Hepatocyte (in vitro differentiated cells): ENCODE measurements around the gene SLC44A5. TPM values are rescaled to one million over a fixed set of nuclear protein-coding genes. Genes with fewer than 3 reads are reported as not detected.

Experiments
- DNase-seq: peaks from one replicate; pipeline ENCODE4 v3.0.0-alpha.2; 2016; ENCODE audit warnings: low spot score
- H2AFZ ChIP-seq: fragments of 200-600 bp; sonication (generic); 2 replicates; pipeline ENCODE4 v1.6.0; 2016; ENCODE audit warnings: antibody characterized with exemption, mild to moderate bottlenecking
- H3K27ac ChIP-seq: fragments of 200-600 bp; sonication (generic); 2 replicates; pipeline ENCODE4 v1.5.1; 2016; ENCODE audit warnings: mild to moderate bottlenecking
- H3K27me3 ChIP-seq: fragments of 200-600 bp; sonication (generic); 2 replicates; pipeline ENCODE4 v1.6.1; 2016
- H3K36me3 ChIP-seq: fragments of 200-600 bp; sonication (generic); replicated peaks from 2 replicates; pipeline ENCODE4 v1.5.1; 2016; ENCODE audit warnings: low read depth; ENCODE audit not compliant: insufficient read depth
- H3K4me1 ChIP-seq: fragments of 200-600 bp; sonication (generic); 2 replicates; pipeline ENCODE4 v1.5.1; 2016; ENCODE audit warnings: mild to moderate bottlenecking, moderate library complexity; ENCODE audit not compliant: insufficient read depth
- H3K4me2 ChIP-seq: fragments of 200-600 bp; sonication (generic); 2 replicates; pipeline ENCODE4 v1.6.0; 2016
- H3K4me3 ChIP-seq: fragments of 200-600 bp; sonication (generic); 2 replicates; pipeline ENCODE4 v1.5.1; 2016; ENCODE audit warnings: mild to moderate bottlenecking
- H3K79me2 ChIP-seq: fragments of 200-600 bp; sonication (generic); 2 replicates; pipeline ENCODE4 v1.6.0; 2017; ENCODE audit warnings: mild to moderate bottlenecking
- H3K9me2 ChIP-seq: fragments of 200-600 bp; sonication (generic); replicated peaks from 2 replicates; pipeline ENCODE4 v1.6.0; 2017; ENCODE audit warnings: mild to moderate bottlenecking; ENCODE audit not compliant: insufficient read depth
- H3K9me3 ChIP-seq: fragments of 200-600 bp; sonication (generic); 2 replicates; pipeline ENCODE4 v1.5.1; 2016; ENCODE audit warnings: low read depth, mild to moderate bottlenecking
- H4K20me1 ChIP-seq: fragments of 200-600 bp; sonication (generic); 2 replicates; pipeline ENCODE4 v1.6.0; 2016; ENCODE audit warnings: mild to moderate bottlenecking; ENCODE audit not compliant: insufficient read depth, poor library complexity, severe bottlenecking
- EZH2 ChIP-seq: fragments of 200-600 bp; sonication (generic); IDR thresholded peaks from 2 replicates; pipeline ENCODE4 v1.6.1; 2016; ENCODE audit warnings: antibody characterized with exemption, mild to moderate bottlenecking, borderline replicate concordance
- EZH2phosphoT487 ChIP-seq: fragments of 200-600 bp; sonication (generic); IDR thresholded peaks from one replicate; pipeline ENCODE4 v1.6.1; 2018; ENCODE audit warnings: antibody characterized with exemption, mild to moderate bottlenecking, low read depth, moderate library complexity; ENCODE audit not compliant: unreplicated experiment, severe bottlenecking
- WGBS: methylation state at CpG from one replicate; pipeline ENCODE4 v1.1.6; 2016; ENCODE audit warnings: low lambda C conversion rate; ENCODE audit errors: missing lambda C conversion rate; 5-methylcytosine and 5-hydroxymethylcytosine counted together
- polyA plus RNA-seq: library from polyadenylated mRNA; unstranded; fragments of >200 nt; fragmentation: Nextera tagmentation; extraction: Ambion mirVana; gene quantifications from 2 replicates; pipeline ENCODE4 v1.2.1, GENCODE V29; 2016
- total RNA-seq: library from RNA; depleted of rRNA; stranded (reverse); fragments of >200 nt; gene quantifications from 2 replicates; pipeline ENCODE4 v1.2.3, GENCODE V29; 2014
- TF ChIP-seq, protein P1 (sequence below): fragments of 200-600 bp; sonication (generic); IDR thresholded peaks from 2 replicates; pipeline ENCODE4 v1.5.1; 2016; ENCODE audit warnings: antibody characterized with exemption, mild to moderate bottlenecking; ENCODE audit not compliant: poor library complexity

Gene SLC44A5
- total and polyA plus RNA-seq, 2 experiments from 2014 or later = 2.1 to 4.8 TPM

DNA sequence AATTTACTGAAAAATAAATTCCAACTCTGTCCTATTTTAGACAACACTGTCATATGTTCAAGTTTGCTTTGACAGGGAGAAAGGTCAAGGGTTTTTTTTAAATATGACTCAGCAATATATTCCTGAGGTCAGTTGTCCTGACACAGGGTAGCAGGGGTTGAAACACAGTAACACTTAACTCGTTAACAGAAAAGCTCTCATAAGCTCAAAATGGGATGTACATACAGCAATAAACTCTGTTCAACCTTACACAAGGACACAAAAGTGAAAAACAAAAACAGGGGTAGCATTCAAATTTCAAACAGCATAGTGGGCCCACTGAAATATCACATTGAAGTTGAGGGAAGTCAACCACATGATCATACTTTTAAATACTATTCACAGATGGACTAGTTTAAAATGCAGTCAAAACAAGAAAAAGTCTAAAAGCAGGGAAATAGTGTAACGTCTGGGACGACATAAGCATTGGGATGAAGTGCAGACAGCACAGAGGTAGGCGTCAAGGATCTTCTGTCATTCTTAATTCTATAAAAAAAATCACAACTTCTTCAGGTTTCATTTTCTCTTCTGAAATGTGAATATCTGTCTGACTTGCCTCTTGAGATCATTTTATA is 89.9 kb downstream of the SLC44A5 start:
- Histone ChIP-seq H3K36me3 (no peaks in the 10 kb centered on the region), H3K4me2 (no peak overlapping the region), H3K4me3 (no peak overlapping the region), H3K9me2 (no peaks in the 10 kb centered on the region), H3K4me1 (no peaks in the 10 kb centered on the region), H4K20me1 (no peaks in the 10 kb centered on the region), H3K27me3 (no peaks in the 10 kb centered on the region), H3K9me3 (no peaks in the 10 kb centered on the region), H2AFZ (no peak overlapping the region), H3K27ac (no peak overlapping the region), H3K79me2 (no peaks in the 10 kb centered on the region)
- whole genome bisulfite sequencing = 63% methylated on average over 4 of the region's 4 CpGs
- TF ChIP-seq EZH2 = no peak
- TF ChIP-seq, protein P1, sequence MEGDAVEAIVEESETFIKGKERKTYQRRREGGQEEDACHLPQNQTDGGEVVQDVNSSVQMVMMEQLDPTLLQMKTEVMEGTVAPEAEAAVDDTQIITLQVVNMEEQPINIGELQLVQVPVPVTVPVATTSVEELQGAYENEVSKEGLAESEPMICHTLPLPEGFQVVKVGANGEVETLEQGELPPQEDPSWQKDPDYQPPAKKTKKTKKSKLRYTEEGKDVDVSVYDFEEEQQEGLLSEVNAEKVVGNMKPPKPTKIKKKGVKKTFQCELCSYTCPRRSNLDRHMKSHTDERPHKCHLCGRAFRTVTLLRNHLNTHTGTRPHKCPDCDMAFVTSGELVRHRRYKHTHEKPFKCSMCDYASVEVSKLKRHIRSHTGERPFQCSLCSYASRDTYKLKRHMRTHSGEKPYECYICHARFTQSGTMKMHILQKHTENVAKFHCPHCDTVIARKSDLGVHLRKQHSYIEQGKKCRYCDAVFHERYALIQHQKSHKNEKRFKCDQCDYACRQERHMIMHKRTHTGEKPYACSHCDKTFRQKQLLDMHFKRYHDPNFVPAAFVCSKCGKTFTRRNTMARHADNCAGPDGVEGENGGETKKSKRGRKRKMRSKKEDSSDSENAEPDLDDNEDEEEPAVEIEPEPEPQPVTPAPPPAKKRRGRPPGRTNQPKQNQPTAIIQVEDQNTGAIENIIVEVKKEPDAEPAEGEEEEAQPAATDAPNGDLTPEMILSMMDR = no peak
- no peak for TF ChIP-seq EZH2phosphoT487
- no peak for DNase-seq

DNA sequence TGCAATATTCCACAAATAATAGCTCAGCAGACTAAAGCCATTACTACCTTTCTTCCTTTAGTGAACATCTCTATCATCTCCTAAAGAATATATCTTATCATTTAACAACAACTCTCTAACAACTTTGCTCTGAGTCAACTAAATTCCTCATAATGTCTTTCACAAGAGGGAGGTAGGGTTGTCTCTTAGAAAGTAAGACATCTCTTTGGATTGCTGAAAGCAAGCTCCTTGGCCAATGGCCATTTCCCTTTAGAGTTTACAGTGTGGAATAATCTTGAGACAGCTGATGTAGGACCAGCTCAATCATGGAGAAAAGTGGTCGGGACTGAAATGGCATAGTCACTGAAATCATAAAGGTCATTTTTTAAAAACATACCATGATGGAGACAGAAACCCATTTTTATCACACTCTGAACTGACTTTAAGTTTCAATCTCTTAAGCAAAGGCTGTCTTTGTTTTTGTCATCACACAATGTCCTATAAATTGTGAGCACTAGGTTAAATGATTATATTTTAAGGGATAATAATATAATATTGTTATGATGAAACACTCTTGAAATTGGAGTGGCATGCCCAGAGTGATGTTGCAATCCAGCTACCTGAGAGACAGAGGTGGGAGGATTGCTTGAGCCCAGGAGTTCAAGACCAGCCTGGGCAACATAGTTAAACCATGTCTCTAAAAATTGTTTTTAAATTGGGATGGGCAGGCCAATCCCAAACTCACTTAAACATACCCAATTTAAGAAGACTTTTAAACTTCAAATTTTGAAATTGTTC is 91.1 kb downstream of the SLC44A5 start:
- Histone ChIP-seq H3K9me3 (no peaks in the 10 kb centered on the region), H2AFZ (no peak overlapping the region), H3K9me2 (no peaks in the 10 kb centered on the region), H3K27ac (no peak overlapping the region), H3K4me3 (no peak overlapping the region), H3K79me2 (no peaks in the 10 kb centered on the region), H3K36me3 (no peaks in the 10 kb centered on the region), H3K27me3 (no peaks in the 10 kb centered on the region), H4K20me1 (no peaks in the 10 kb centered on the region), H3K4me1 (no peaks in the 10 kb centered on the region), H3K4me2 (no peak overlapping the region)
- 97% methylated on average over 1 of the region's 1 CpG for WGBS
- no peak for DNase-seq
- no peak for TF ChIP-seq EZH2phosphoT487
- TF ChIP-seq, protein P1 = no peak
- TF ChIP-seq EZH2 = no peak

DNA sequence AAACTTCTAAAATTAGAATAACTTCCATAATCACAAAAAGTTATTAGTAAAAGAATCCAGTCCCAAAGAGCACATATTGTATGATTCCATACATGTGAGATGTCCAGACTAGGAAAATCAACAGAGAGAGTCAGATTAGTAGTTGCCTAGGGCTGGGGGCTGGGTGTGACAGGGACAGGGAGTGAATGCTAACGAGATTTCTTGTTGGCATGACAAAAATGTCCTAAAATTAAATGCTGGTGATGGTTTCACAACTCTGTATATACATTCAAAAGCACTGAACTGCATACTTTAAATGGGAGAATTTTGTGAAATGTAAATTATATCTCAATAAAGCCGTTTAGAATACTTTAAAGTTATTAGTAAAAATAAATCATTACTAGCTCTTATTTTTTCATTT is 92.2 kb downstream of the SLC44A5 start:
- H3K27ac ChIP-seq = no peak overlapping the region
- H4K20me1 ChIP-seq = no peaks in the 10 kb centered on the region
- no peak overlapping the region for H3K4me2 ChIP-seq
- H3K27me3 ChIP-seq = no peaks in the 10 kb centered on the region
- no peaks in the 10 kb centered on the region for H3K4me1 ChIP-seq
- no peak overlapping the region for H2AFZ ChIP-seq
- TF ChIP-seq, protein P1 = no peak
- TF ChIP-seq EZH2 = no peak
- TF ChIP-seq EZH2phosphoT487 = no peak
- no peaks in the 10 kb centered on the region for H3K9me3 ChIP-seq
- no peak overlapping the region for H3K4me3 ChIP-seq
- H3K36me3 ChIP-seq = no peaks in the 10 kb centered on the region
- no peaks in the 10 kb centered on the region for H3K79me2 ChIP-seq
- 76% methylated on average over 2 of the region's 2 CpGs for WGBS
- no peak for DNase-seq
- no peaks in the 10 kb centered on the region for H3K9me2 ChIP-seq
